Measurements from ENCODE around the gene KIAA0040.
"Not testable (repeated sequence)": the region's sequence is repeated elsewhere in the genome, so short reads cannot be mapped to it uniquely, and the experiment has no call there.

KIAA0040 gene

GRCh38 chr1:175133673-175134435, 58.7 kb downstream of the KIAA0040 start:
- no peak for DNase-seq

- no peak for DNase-seq
These were observed 60.1 kb downstream of the KIAA0040 start for GRCh38 chr1:175132436-175132835.

GRCh38 chr1:175131095-175131494, 61.5 kb downstream of the KIAA0040 start:
- DNase-seq: no peak

DNA sequence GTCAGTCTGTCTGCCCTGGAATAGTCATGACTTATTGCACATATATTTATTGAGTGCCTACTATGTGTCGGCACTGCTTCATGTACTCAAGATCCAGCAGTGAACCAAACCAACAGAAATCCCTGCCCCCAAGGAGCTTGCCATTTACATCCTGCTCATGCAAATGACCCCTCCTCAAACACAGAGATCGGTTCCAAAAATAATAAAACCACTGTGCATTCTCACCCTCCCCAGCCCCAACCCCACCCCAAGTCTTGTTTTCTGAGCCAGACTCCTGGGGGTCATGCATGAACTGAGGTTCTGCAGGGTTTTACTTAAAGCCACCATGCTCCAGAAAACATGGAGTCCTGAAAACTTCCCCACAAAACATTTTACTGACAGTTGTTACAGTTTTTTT, 61.9 kb downstream of the KIAA0040 start:
- no peak for DNase-seq

- no peak for DNase-seq
These were observed 62.5 kb downstream of the KIAA0040 start for GRCh38 chr1:175129997-175130648.

DNA sequence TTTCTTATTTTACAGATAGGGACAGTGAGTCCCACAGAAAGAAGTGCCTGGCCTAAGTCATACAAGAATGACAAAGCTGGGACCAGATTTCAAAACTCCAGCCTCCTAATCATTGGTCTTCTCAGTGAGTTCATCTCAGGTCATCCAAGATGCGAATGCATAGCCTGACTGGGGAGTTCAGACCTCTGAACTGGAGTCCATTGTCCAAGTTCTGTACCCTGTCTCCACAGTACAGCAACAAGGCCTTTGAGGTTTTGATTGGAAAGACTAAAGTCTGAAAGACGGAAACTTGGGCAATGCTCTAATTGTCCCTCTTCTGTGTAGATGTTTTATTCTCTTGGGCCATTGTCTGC, 63.0 kb downstream of the KIAA0040 start:
- no peak for DNase-seq

DNA sequence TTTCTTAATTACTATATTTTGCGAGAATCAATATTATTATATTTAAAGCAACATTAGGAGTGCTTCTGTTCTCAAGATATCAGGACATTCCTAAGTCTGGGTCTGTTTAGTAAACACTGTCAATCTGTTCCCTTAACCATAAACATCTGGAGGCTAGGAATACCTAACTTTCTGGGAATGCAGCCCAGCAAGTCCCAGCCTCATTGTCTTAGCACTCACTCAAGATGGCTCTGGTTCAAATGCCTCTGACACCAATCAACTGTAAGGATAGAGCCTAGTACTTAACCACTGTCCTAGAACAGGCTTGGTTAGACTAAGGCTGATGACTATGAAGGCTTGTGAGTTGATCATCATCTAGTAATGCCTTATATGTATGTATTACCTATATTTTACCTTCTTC, 63.4 kb downstream of the KIAA0040 start:
- no peak for DNase-seq

GRCh38 chr1:175128523-175128922, 64.1 kb downstream of the KIAA0040 start:
- DNase-seq: no peak

- no peak for DNase-seq
These were observed 65.0 kb downstream of the KIAA0040 start for GRCh38 chr1:175127565-175127964.

DNA sequence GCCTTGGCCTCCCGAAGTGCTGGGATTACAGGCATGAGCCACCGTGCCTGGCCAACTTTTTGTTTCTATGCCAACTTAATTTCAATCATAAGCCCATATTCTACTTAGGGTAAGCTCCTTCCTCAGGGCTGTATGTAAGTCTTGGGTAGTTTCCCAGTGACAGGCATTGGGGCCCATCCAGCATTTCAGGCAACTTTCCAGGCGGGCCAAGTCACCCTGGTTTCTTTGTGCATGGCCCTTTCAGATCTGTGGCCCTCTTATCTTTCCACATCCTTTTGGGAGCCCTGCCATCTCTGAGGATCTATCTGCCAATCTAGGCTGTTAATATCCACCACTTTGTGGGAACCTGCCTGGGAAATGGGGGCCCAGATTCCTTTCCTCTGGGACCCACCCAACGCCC, 66.2 kb downstream of the KIAA0040 start:
- DNase-seq: no peak

- no peak for DNase-seq
These were observed 67.7 kb downstream of the KIAA0040 start for GRCh38 chr1:175124861-175125260.

DNA sequence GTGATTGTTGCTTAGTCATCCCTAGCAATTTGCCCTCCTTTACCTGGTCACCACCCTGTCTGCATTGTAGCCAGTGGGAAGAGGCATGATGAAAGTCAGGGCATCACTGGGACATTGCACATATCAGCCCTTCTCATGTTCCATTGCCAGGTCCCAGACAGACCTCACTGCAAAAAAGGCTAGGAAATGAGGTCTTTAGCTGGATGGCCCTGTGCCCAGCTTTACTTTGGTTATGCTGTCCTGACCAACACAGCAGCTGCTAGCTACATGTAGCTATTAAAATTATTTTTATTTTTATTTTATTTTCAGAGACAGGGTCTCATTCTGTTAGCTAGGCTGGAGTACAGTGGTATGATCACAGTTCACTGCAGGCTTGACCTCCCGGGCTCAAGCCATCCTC, 72.1 kb downstream of the KIAA0040 start:
- DNase-seq: no peak

DNA sequence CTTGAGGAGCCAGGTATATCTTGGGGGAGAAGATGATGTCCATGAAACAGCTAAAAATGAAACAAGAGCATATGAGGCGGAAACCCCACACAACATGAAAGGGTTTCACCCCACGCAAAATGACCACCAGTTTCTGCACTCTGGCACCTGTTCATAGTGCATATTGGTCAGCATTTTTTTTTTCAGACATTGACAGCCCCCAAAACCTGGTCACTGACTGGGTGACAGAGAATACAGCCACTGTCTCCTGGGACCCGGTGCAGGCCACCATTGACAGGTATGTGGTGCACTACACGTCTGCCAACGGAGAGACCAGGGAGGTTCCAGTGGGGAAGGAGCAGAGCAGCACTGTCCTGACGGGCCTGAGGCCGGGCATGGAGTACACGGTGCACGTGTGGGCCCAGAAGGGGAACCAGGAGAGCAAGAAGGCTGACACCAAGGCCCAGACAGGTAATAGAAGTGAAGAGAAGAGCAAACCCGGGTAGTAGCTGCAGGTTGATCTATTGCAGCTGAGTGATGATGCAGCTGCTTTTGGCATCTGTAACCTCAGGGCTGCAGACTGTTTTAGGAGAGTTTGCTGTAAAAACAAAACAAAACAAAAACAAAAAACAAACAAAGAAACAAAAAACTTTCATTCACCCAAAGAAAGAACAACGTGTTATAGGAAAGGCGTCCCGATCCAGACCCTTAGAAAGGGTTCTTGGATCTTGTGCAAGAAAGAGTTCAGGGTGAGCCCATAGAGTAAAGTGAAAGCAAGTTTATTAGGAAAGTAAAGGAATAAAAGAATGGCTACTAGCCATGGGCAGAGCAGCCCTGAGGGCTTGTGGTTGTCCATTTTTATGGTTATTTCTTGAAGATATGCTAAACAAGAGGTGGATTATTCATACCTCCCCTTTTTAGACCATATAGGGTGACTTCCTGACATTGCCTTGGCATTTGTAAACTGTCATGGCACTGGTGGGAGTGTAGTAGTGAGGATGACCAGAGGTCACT, 73.9 kb downstream of the KIAA0040 start:
- DNase-seq: no peak

GRCh38 chr1:175116903-175117302, 75.7 kb downstream of the KIAA0040 start:
- no peak for DNase-seq

DNA sequence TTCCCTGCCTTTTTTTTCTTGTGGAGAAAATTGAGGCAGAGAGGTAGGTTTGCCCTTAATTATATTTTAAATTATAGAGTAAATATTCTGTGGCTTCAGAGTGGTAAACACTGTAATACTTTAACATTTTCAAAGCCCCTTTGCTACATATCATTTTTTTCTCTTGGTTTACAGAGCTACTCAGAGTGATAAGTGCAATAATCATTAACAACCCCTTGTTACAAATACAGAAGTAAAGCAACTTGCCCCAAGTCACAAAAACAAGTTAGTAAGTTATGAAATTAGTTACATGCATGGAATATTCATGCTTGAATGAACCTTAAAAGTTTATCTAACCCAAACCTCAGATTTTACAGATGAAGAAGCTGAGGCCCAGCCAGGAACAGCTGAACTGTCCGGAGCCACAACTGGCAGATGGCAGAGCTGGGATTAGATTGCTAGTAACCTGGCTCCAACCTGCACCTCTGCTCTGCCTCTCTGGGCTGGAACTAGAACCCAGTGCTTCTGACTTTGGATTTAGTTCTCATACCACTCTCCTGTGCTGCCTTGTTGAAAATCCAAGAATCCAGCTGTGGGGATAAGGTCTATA, 76.3 kb downstream of the KIAA0040 start:
- no peak for DNase-seq

DNA sequence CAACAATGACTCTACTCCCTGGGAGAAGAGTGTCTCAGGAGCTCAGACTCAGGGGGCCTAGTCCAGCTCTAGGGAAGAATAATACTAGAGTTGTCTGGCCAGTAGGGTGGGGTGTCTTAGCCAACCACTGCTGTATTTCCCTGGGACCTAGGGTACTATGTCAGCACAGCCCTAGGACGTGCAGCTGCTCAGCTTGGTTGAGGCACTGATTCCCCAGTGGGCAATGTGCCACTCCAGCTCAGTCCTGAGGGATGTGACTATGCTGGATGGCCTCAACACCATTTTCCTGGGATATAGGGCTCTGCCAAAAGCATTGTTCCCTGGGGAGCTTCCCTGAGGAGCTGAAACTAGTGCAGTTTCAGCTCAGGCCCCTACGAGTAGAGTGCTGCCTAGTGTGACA, 77.6 kb downstream of the KIAA0040 start:
- no peak for DNase-seq

GRCh38 chr1:175108331-175108820, 84.2 kb downstream of the KIAA0040 start:
- DNase-seq: not testable (repeated sequence)

Measured in COR-L47 (cell line).